HL-60 (cell line): ENCODE results near the gene TMEM72.

Experiments
- GABPA ChIP-seq: IDR thresholded peaks from 2 replicates; pipeline ENCODE4 v1.6.1; 2012; ENCODE audit warnings: low read depth
- POLR2AphosphoS5 ChIP-seq: IDR thresholded peaks from 2 replicates; pipeline ENCODE4 v1.6.1; 2012; ENCODE audit warnings: low read depth
- TF ChIP-seq, protein P1 (sequence below): IDR thresholded peaks from one replicate; pipeline ENCODE4 v1.5.1; 2011; ENCODE audit warnings: low read length, control low read depth, inconsistent platforms; ENCODE audit not compliant: insufficient read depth

DNA sequence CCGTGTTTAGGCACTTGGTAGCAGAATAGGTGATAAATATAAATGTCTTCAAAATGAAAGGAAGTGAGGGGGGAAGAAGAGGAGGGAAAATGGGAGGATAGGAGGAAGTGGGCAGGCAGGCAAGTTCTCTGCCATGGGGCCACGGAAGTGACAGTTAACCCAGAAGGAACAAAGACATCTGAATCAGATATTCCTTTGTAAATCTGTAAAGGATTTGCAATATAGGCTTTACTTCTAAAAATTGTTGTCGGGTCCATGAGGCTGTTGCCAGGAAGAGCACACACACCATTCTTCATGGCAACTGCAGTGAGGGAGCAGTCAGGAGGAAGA is 24.8 kb downstream of the TMEM72 start:
- TF ChIP-seq, protein P1, sequence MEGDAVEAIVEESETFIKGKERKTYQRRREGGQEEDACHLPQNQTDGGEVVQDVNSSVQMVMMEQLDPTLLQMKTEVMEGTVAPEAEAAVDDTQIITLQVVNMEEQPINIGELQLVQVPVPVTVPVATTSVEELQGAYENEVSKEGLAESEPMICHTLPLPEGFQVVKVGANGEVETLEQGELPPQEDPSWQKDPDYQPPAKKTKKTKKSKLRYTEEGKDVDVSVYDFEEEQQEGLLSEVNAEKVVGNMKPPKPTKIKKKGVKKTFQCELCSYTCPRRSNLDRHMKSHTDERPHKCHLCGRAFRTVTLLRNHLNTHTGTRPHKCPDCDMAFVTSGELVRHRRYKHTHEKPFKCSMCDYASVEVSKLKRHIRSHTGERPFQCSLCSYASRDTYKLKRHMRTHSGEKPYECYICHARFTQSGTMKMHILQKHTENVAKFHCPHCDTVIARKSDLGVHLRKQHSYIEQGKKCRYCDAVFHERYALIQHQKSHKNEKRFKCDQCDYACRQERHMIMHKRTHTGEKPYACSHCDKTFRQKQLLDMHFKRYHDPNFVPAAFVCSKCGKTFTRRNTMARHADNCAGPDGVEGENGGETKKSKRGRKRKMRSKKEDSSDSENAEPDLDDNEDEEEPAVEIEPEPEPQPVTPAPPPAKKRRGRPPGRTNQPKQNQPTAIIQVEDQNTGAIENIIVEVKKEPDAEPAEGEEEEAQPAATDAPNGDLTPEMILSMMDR = no peak
- peak; percentile 49 for TF ChIP-seq POLR2AphosphoS5
- peak; percentile 53; the same call in 1 of the 2 replicates for TF ChIP-seq GABPA
